GM19397 (cell line): ENCODE data around the gene FERMT1.
"Not testable (repeated sequence)": the region's sequence is repeated elsewhere in the genome, so short reads cannot be mapped to it uniquely, and the experiment has no call there.

Experiments
- ATAC-seq: cut with Tn5 transposase; IDR thresholded peaks from one replicate; pipeline ENCODE4 v1.9.1; 2021; ENCODE audit warnings: mild to moderate bottlenecking, moderate library complexity; ENCODE audit not compliant: unreplicated experiment

Gene FERMT1

GRCh38 chr20:6120491-6120988 is 2.3 kb downstream of the FERMT1 start:
- ATAC-seq, result no peak

- no peak for ATAC-seq
Measured at GRCh38 chr20:6116758-6117157, 6.1 kb downstream of the FERMT1 start.

- ATAC-seq, result no peak
Measured at GRCh38 chr20:6115221-6115895, 7.5 kb downstream of the FERMT1 start.

GRCh38 chr20:6114696-6115095 is 8.1 kb downstream of the FERMT1 start:
- ATAC-seq, result no peak

GRCh38 chr20:6113951-6114350 is 8.9 kb downstream of the FERMT1 start:
- no peak for ATAC-seq

- ATAC-seq, result not testable (repeated sequence)
Measured at GRCh38 chr20:6112965-6113364, 9.9 kb downstream of the FERMT1 start.

- no peak for ATAC-seq
Measured at GRCh38 chr20:6108330-6108729, 14.5 kb downstream of the FERMT1 start.

GRCh38 chr20:6104493-6105188 is 18.2 kb downstream of the FERMT1 start:
- ATAC-seq, result no peak

- ATAC-seq, result no peak
Measured at GRCh38 chr20:6103301-6103700, 19.5 kb downstream of the FERMT1 start.

- no peak for ATAC-seq
Measured at GRCh38 chr20:6101346-6101745, 21.5 kb downstream of the FERMT1 start.

GRCh38 chr20:6100246-6100645 is 22.6 kb downstream of the FERMT1 start:
- ATAC-seq, result no peak

GRCh38 chr20:6099819-6100218 is 23.0 kb downstream of the FERMT1 start:
- no peak for ATAC-seq

GRCh38 chr20:6095409-6095808 is 27.4 kb downstream of the FERMT1 start:
- ATAC-seq, result no peak

- no peak for ATAC-seq
Measured at GRCh38 chr20:6094565-6094964, 28.3 kb downstream of the FERMT1 start.

GRCh38 chr20:6094063-6094462 is 28.8 kb downstream of the FERMT1 start:
- ATAC-seq, result no peak

GRCh38 chr20:6091661-6092060 is 31.2 kb downstream of the FERMT1 start:
- ATAC-seq, result no peak

- no peak for ATAC-seq
Measured at GRCh38 chr20:6086868-6087267, 36.0 kb downstream of the FERMT1 start.

- ATAC-seq, result no peak
Measured at GRCh38 chr20:6083926-6084325, 38.9 kb downstream of the FERMT1 start.

- no peak for ATAC-seq
Measured at GRCh38 chr20:6081236-6081635, 41.6 kb downstream of the FERMT1 start.

GRCh38 chr20:6079016-6079415 is 43.8 kb downstream of the FERMT1 start:
- ATAC-seq, result no peak

GRCh38 chr20:6075428-6076219 is 47.2 kb downstream of the FERMT1 start:
- ATAC-seq, result no peak

- no peak for ATAC-seq
Measured at GRCh38 chr20:6074784-6075183, 48.0 kb downstream of the FERMT1 start.
